Mammary epithelial cell (primary cell): Measurements from ENCODE around the gene ZC2HC1C.

Source experiments
- EZH2 ChIP-seq: IDR thresholded peaks from 2 replicates; pipeline ENCODE4 v1.6.1; 2012; ENCODE audit warnings: low read length, inconsistent platforms, borderline replicate concordance
- TF ChIP-seq, protein P1 (sequence below), 2 donors: IDR thresholded peaks in 1 of 2; conservative IDR thresholded peaks in 1 of 2; 2 replicates each; pipeline ENCODE4 v1.5.1; 2011 to 2012; ENCODE audit warnings: inconsistent platforms in 2 of 2, low read length in 2 of 2, mild to moderate bottlenecking in 2 of 2, control low read depth in 1 of 2, low read depth in 1 of 2; ENCODE audit not compliant: insufficient read depth in 1 of 2; ENCODE audit errors: extremely low read depth in 1 of 2

DNA sequence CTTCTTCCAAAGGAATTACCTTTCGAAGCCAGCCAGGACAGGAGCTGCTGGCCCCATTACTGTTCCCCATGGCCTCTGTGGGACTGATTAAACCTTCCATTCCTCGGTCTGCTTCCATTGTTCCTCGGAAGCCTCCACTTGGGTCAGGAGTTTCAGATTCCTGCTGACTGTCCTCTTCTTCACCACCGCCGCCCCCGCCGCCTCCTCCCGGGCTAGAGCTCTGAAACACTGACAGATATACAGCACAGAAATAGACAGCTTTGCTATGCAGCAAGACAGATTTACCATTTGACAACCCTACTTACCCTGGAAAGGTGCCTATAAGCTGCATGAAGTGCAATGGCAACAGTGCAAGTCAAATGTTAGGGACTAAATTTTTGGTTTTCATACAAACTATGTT, 21.8 kb downstream of the ZC2HC1C start:
- TF ChIP-seq, protein P1, sequence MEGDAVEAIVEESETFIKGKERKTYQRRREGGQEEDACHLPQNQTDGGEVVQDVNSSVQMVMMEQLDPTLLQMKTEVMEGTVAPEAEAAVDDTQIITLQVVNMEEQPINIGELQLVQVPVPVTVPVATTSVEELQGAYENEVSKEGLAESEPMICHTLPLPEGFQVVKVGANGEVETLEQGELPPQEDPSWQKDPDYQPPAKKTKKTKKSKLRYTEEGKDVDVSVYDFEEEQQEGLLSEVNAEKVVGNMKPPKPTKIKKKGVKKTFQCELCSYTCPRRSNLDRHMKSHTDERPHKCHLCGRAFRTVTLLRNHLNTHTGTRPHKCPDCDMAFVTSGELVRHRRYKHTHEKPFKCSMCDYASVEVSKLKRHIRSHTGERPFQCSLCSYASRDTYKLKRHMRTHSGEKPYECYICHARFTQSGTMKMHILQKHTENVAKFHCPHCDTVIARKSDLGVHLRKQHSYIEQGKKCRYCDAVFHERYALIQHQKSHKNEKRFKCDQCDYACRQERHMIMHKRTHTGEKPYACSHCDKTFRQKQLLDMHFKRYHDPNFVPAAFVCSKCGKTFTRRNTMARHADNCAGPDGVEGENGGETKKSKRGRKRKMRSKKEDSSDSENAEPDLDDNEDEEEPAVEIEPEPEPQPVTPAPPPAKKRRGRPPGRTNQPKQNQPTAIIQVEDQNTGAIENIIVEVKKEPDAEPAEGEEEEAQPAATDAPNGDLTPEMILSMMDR (conservative IDR thresholded peaks at IDR 0.05 in 1 of 2, IDR thresholded peaks at IDR 0.05 in 1 of 2; ENCODE audit: extremely low read depth in 1 of 2, insufficient read depth in 1 of 2, low read depth in 1 of 2, low read length in 2 of 2) = no peak
- no peak for TF ChIP-seq EZH2
